PC-9 (cell line): ENCODE data around the gene MAN1A2.

ENCODE experiments used
- CTCF ChIP-seq: fragments of 200-600 bp; sonication (generic); conservative IDR thresholded peaks from 2 replicates; pipeline ENCODE4 v1.6.1; 2017; ENCODE audit warnings: mixed run types, antibody characterized with exemption, mild to moderate bottlenecking, moderate library complexity
- EZH2 ChIP-seq: fragments of 200-600 bp; sonication (generic); IDR thresholded peaks from 2 replicates; pipeline ENCODE4 v1.8.0; 2017; ENCODE audit warnings: antibody characterized with exemption, low read depth

GRCh38 chr1:117370509-117370908 lies 3.3 kb downstream of the MAN1A2 start:
- TF ChIP-seq CTCF (no peak), EZH2 (no peak)
